NCI-H2107 treated with DMSO at 0.1 percent for 48 hours (cell line): ENCODE results near the gene MKNK2.
"Not testable (repeated sequence)": the region's sequence is repeated elsewhere in the genome, so short reads cannot be mapped to it uniquely, and the experiment has no call there.

ENCODE experiments used
- DNase-seq: peaks from one replicate; lab custom pipeline; 2025; ENCODE audit not compliant: unreplicated experiment; lab: John Stamatoyannopoulos, UW

MKNK2 gene

GRCh38 chr19:2044709-2045500 lies 6.1 kb downstream of the MKNK2 start:
- DNase-seq: no peak

GRCh38 chr19:2043961-2044708 lies 6.9 kb downstream of the MKNK2 start:
- no peak for DNase-seq

DNA sequence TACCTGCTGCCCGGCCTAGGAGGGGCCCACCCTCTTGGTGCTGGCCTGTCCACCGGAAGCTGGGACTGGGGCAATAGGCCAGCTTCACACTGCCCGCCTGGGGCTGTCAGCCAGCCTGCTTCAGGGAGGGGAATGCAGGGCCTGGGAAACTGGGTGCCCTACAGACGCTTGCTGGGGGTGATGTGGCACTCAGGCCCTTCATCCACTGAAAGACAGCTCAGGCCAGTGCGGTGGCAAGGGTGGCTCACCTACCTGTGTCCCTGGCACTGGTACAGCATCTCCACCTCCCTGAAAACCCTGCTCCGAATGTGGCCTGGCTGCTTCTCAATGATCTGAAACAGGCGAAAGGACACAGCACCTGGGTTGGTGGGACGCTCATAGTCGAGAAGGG lies 7.8 kb downstream of the MKNK2 start:
- DNase-seq: no peak

- DNase-seq: no peak
Observed at GRCh38 chr19:2042485-2043250, 8.4 kb downstream of the MKNK2 start.

GRCh38 chr19:2041683-2042484 lies 9.2 kb downstream of the MKNK2 start:
- peak; percentile 80 for DNase-seq

GRCh38 chr19:2041433-2041682 lies 9.7 kb downstream of the MKNK2 start:
- DNase-seq: no peak

GRCh38 chr19:2040647-2041432 lies 10.2 kb downstream of the MKNK2 start:
- DNase-seq: no peak

DNA sequence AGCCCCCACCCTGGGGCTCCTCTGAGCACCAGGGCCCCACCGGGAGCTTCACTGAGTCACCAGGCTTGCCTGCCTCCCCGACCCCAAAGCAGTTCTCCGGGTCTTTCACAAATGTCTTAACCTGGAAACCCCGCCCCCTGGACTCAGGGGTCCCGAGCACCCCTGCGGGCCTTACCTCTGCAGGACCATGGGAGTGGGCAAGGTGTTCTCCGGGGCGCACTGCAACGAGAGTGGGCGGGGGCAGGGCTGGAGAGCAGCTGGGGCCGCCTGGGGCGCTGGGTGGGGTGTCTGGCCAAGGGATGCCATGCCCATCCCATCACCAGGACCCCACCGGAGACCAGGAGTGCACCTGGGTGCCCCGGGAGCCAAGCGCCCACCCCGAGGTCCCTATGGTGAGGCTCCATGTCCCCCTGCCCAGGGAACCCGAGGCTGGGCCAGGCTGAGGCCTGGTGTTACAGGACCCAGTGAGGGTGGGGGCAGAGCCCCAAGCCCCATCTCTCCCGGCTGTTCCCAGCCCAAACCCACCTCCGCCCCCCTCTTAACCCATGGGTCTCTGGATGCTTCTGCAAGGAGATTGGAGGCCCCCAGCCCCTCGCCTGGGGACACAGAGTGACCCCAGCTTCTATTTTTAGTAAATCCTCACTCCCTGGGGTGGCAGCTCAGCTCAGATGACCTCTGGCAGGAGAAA lies 10.9 kb downstream of the MKNK2 start:
- no peak for DNase-seq

DNA sequence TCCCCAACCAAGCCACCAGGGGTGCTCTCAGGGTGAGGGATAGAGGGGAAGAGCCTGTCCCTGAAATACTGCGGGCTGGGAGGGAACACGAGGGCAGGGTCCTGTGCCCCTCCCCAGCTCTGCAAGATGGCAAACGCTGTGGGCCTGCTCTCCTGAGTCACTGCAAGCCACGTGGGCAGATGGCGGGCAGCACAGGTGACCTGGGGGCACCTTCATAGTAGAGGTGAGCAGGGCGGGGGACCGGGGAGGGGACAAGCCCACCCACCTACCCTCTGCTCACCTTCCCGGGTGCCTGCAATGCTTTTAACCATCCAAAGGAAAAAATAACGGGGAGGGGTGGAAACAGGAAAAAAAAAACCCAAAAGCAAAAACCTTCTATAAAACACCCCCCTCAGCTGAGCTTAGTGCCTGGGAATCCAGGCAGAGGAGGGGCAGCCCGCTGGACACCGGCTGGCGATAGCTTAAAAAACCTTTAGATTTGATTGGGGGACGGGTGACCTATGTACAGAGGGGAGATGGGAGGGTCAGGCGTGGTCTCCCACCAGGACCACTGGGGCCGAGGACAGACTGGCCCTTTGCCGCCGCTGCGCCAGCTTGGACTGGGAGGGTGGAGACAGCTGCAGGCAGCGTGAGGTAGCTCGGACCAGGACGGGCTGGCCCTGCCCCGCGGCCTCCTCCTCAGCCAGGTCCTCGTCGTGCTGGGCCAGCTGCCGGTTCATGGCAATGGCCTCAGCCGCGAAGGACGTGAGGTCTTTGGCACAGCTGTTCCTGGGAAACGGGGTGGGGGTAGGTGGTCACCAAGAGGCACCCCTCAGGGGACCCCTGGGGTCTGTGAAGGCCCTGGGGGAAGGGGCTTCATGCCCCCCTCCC lies 11.7 kb downstream of the MKNK2 start:
- no peak for DNase-seq

DNA sequence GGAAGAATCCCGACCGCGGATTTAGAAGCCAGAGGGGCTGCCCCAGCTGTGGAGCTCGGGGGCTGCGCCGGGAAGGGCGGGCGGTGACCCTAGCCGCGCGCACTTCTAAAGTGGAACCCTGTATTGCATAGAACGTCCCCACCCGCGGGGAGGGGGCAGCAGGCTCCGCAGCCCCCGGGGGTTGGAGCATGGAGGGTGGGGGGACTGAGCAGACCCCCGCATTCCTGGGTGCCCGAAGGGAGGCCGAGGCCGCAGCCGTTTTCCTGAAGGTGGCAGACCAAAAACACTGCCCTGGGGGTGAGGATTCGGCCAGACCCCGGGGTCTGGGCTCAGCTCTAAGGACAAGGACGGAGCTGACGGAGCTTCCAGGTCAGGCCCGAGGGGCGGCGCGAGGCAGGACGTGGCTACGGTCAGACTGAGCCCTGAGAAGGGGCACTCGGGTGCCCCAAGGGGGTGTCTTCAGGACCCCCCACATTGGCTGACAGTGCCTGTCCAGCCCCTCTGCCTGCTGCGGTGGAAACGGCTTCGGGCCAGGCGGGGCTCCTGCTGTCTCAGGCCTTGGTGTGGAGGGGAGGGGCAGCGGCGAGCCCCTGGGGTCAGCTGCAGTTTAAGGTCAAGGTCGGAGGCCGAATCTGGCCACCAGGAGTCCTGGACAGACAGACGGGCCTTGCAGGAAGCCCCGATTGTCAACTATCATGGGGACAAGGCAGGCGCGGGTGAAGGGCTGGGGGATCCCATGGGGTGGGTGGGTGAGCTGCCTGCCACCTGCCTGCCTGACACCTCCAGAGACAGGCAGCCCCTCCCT lies 12.6 kb downstream of the MKNK2 start:
- no peak for DNase-seq

- DNase-seq: no peak
Observed at GRCh38 chr19:2037651-2038255, 13.3 kb downstream of the MKNK2 start.

GRCh38 chr19:2036424-2036823 lies 14.6 kb downstream of the MKNK2 start:
- DNase-seq: no peak

DNA sequence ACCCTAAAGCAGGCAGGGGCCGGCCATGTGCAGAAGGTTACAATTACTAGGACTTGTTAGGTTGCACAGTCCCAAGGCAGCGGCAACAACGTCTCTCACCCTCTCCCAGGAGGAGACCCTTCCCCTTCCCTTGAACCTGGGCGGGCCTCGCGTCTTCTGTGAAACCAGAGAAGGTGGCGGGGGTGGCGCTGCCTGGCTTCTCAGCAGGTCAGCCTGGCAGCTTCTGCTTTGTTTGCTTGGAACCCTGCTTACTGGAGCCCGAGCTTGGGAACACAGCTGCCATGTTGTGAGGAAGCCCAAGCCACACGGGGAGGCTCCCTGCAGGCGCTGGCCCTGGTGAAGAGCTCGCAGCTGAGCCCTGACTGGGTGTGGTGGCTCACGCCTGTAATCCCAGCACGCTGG lies 15.5 kb downstream of the MKNK2 start:
- DNase-seq: no peak

GRCh38 chr19:2034729-2035589 lies 16.1 kb downstream of the MKNK2 start:
- DNase-seq: no peak

GRCh38 chr19:2034253-2034652 lies 16.8 kb downstream of the MKNK2 start:
- not testable (repeated sequence) for DNase-seq

- DNase-seq: no peak
Observed at GRCh38 chr19:2033825-2034159, 17.3 kb downstream of the MKNK2 start.
